Smooth muscle cell of the brain vasculature (primary cell): ENCODE data around the gene WAC.
"Not testable (repeated sequence)": the region's sequence is repeated elsewhere in the genome, so short reads cannot be mapped to it uniquely, and the experiment has no call there.

Experiments
- DNase-seq: peaks from one replicate; pipeline ENCODE4 v3.0.0-alpha.2; 2012; ENCODE audit warnings: low read depth, low spot score

The WAC gene, protein sequence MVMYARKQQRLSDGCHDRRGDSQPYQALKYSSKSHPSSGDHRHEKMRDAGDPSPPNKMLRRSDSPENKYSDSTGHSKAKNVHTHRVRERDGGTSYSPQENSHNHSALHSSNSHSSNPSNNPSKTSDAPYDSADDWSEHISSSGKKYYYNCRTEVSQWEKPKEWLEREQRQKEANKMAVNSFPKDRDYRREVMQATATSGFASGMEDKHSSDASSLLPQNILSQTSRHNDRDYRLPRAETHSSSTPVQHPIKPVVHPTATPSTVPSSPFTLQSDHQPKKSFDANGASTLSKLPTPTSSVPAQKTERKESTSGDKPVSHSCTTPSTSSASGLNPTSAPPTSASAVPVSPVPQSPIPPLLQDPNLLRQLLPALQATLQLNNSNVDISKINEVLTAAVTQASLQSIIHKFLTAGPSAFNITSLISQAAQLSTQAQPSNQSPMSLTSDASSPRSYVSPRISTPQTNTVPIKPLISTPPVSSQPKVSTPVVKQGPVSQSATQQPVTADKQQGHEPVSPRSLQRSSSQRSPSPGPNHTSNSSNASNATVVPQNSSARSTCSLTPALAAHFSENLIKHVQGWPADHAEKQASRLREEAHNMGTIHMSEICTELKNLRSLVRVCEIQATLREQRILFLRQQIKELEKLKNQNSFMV

GRCh38 chr10:28532337-28533185 lies at the start of gene WAC:
TSS of gene WAC (plus strand) at chr10:28533118. CDS start at chr10:28533580, 462 bp downstream.
- peak; percentile 86 for DNase-seq

DNA sequence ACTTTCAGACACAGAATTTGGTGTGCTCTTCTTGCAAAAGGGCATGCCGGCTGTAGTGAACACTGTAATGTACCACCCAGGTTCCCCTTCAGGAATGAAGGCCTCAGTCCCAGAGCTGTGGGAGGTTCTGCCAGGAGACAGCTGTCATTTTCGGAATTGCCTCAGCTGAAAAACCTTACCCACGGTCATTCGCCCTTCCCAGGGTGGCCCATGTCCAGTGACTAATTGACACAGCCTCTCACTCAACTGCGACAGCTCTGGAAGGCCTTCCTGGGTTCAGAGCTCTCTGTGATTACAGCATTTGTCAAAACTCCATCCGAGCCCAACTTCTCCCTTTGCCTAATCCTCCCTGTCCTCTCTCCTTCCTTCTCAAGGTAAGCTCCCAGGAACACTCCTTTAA lies 43.7 kb upstream of the WAC start:
- no peak for DNase-seq

- DNase-seq, result not testable (repeated sequence)
These were observed 42.6 kb upstream of the WAC start for GRCh38 chr10:28490256-28490865.

- no peak for DNase-seq
These were observed 40.6 kb upstream of the WAC start for GRCh38 chr10:28492116-28492920.

DNA sequence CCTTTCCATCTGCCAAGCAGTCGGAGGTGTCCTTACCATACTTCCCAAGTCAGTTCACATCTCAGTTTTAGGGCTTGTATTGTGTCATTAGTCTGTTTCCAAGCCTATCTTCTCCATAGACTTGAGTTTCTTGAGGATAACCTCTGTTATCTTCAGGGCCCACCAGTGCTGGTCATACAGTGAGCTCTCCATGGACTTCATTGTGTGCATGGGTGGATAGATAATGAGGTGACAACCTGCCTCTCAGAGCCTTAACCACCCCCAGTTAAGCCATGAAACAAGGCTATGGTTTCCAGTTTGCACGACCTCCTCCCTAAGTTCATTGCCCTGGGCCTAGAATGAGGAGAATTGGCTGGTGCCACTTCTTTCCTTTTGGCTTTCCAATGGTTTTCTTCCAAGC lies 38.5 kb upstream of the WAC start:
- DNase-seq, result no peak

- DNase-seq, result no peak
These were observed 37.8 kb upstream of the WAC start for GRCh38 chr10:28495084-28495483.

DNA sequence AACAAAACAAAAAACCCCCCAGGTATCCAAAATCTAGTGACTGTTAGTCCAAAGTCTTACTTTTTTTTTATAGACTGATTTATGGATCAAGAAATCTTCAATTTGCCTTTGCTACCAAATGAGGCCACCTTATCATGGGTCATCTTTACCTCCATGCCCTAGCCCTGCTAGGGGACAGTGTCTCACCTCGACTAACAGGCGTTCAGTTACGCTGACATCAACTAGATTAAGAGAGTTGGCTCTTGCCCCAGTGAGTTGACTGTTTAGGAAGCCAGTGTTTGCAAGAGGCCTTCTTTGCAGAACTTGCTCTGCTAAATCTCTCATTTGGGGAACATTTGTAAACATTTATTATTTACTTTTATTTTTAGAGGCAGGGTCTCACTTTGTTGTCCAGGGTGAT lies 36.9 kb upstream of the WAC start:
- DNase-seq, result no peak

GRCh38 chr10:28496481-28496961 lies 36.4 kb upstream of the WAC start:
- no peak for DNase-seq

DNA sequence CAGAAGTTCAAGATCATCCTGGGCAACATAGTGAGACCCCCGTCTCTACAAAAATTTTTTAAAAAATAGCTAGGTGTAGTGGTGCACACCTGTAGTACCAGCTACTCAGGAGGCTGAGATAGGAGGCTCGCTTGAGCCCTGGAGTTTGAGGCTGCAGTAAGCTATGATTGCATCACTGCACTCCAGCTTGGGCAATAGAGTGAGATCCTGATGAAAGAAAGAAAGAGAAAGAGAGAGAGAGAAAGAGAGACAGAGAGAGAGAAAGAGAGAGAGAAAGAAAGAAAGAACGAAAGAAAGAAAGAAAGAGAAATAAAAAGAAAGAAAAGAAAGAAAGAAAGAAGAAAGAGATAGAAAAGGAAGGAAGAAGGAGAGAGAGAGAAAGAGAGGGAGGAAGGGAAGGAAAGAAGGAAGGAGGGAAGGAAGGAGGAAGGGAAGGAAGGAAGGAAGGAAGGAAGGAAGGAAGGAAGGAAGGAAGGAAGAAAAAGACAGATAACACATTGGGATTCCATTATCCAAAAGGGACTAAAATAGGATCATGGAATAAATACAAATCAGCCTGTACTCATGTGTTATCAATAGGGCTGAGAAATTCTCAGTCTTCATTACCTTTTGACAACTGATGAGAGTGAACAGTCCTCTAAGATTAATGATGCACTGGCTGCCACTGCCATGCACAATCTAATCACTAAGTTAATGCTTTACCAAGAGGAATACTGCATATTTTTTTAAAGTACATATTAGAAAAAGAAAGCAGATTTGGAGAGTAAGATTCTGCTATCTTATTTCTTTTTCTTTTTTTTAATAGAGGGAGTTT lies 35.4 kb upstream of the WAC start:
- DNase-seq, result no peak

- DNase-seq, result not testable (repeated sequence)
These were observed 32.7 kb upstream of the WAC start for GRCh38 chr10:28500203-28500602.

GRCh38 chr10:28503114-28503513 lies 29.8 kb upstream of the WAC start:
- no peak for DNase-seq

DNA sequence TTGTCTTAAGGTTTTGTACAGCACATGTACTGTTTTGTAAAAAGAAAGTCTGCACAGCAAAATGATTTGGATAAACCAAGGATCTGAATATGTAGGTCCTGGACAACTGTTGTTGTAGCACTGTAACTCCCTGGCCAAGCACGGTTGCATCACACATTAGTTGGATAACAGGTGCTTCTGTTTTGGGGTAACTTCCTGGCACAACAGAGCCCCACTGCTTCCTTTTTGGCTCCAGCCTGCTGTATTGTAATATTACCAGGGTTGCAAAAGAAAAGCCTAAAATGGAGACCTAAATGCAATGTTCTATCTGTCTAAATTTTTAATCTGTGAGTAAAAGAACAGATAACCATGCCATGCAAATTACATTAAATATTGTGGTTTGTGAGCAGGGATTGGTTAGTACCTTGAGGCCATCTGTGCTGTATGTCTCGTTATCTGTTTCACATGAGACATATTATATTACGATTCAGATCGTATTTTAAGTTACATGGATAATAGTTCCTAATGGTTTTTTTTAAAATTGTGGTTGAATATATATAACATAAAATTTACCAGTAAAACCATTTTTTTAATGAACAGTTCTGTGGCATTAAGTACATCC lies 27.5 kb upstream of the WAC start:
- DNase-seq, result no peak

DNA sequence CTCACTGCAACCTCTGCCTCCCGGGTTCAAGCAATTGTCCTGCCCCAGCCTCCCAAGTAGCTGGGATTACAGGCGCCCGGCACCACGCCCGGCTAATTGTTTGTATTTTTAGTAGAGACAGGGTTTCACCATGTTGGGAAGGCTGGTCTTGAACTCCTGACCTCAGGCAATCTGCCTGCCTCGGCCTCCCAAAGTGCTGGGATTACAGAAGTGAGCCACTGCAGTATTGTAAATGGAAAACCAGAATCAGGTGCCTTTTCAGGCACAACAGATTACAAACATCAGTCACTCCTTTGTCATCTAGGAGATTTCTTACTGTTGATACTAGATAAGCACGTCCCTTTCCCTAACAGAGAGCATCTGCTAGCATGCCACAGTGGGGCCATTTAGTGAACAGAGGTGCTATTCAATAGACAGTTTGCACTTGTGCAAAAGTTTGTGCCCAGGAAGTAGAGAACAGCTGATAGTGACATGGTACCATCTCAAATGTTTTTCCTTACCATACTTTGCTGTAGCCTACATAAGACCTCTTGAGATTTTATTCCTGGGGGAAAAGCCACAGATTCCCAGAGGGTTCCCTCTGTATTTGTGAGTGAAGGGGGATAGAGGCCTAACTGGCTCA lies 24.5 kb upstream of the WAC start:
- DNase-seq, result no peak

DNA sequence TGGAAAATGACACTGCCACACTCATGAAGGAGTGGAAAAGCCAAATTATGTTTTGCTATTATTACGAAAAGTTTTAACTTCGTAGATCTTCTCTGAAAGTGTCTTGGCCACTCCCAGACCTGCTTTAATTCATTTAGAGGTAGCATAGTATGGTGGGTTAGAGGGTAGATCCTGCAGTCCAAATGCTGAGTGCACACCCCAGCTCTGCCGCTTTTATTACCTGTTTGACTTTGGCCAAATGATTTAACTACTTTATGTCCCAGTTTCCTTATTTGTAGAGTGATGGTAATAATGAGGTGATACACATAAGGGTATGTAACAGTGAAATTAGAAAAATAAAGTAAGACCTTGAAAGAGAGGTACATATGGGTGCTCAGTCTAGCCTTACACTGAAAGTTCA lies 23.6 kb upstream of the WAC start:
- no peak for DNase-seq

- DNase-seq, result no peak
These were observed 18.3 kb upstream of the WAC start for GRCh38 chr10:28514648-28515047.

GRCh38 chr10:28520346-28520745 lies 12.6 kb upstream of the WAC start:
- no peak for DNase-seq

GRCh38 chr10:28520828-28521227 lies 12.1 kb upstream of the WAC start:
- not testable (repeated sequence) for DNase-seq

DNA sequence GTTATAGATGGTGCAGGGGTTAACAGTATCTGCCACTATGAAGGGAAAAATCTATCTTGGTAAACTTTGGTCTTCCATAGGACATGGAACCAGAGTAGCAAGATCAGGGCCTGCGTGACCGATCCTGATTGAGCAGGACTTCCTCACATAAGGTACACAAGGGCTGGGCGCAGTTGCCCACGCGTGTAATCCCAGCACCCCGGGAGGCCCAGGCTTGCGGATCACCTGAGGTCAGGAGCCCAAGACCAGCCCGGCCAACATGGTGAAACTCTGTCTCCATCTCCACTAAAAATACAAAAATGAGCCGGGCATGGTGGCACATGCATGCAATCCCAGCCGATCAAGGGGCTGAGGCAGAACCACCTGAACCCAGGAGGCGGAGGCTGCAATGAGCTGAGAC lies 11.0 kb upstream of the WAC start:
- DNase-seq, result not testable (repeated sequence)

DNA sequence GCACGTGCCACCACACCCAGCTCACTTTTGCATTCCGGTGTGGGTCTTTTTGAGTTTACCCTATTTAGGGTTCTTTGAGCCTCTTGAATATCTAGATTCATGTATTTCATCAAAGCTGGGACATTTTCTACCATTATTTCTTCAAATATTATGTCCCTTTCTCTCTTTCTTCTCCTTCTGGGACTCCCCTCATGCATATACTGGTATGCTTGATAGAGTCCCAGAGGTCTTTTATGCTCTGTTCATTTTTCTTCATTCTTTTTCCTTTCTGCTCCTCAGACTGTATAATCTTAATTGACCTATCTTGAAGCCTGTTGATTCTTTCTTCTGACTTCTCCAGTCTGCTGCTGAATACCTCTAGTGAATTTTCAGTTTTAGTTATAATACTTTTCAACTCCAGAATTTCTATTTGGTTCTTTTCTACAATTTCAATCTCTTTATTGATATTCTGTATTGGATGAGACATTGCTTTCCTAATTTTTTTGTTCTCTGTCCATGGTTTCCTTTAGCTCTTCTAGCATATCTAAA lies 9.1 kb upstream of the WAC start:
- DNase-seq, result no peak
